ENCODE results near the gene CNOT6.

CNOT6 gene

GRCh38 chr5:180558232-180558631 lies 64.1 kb downstream of the CNOT6 start:
- TF ChIP-seq ZNF529 (tag by site-specific recombination; IDR thresholded peaks at IDR 0.05; ENCODE audit: insufficient replicate concordance) (no peak), ZNF174 (tag by site-specific recombination; IDR thresholded peaks at IDR 0.05) (no peak), ZNF175 (tag by site-specific recombination; IDR thresholded peaks at IDR 0.05) (no peak), ZNF140 (tag by site-specific recombination; IDR thresholded peaks at IDR 0.05) (no peak), ZNF114 (tag by site-specific recombination; IDR thresholded peaks at IDR 0.05) (no peak), ZNF768 (tag by site-specific recombination; IDR thresholded peaks at IDR 0.05) (no peak)
- POLR2A ChIA-PET = no interaction called here
- CTCF ChIA-PET = interaction anchor here (0.6 kb wide), 2 partner anchors 57 to 96 kb away, joined by 3 read pairs; no protein-coding TSS in a partner anchor
- Histone ChIP-seq H3K4me1 (ENCODE audit: control insufficient read depth, insufficient read depth, low read length) (no peaks in the 10 kb centered on the region), H3K4me3 (ENCODE audit: low read depth, low read length) (no peak overlapping the region), H3K27ac (ENCODE audit: extremely low read depth, low read depth, low read length) (no peak overlapping the region), H3K9me3 (ENCODE audit: control insufficient read depth, insufficient read depth, low read depth, low read length) (no peaks in the 10 kb centered on the region), H3K36me3 (ENCODE audit: control insufficient read depth in 2 of 2, insufficient read depth in 1 of 2, low read length in 2 of 2) (peaks cover 11 to 57% of the 10 kb centered on the region in 2 experiments; a peak in 2 of 3 replicates)

- TF ChIP-seq ATF2 (tag by site-specific recombination; IDR thresholded peaks at IDR 0.05; ENCODE audit: low read depth) (no peak), ZNF692 (tag by site-specific recombination; IDR thresholded peaks at IDR 0.05) (no peak), ZNF354C (tag by site-specific recombination; IDR thresholded peaks at IDR 0.05; ENCODE audit: borderline replicate concordance, low read depth) (no peak), YY1 (tag by site-specific recombination; IDR thresholded peaks at IDR 0.05) (no peak), AEBP2 (tag by site-specific recombination; IDR thresholded peaks at IDR 0.05; ENCODE audit: borderline replicate concordance) (no peak), MYNN (tag by site-specific recombination; IDR thresholded peaks at IDR 0.05; ENCODE audit: borderline replicate concordance) (no peak), SALL2 (tag by site-specific recombination; IDR thresholded peaks at IDR 0.05; ENCODE audit: borderline replicate concordance) (no peak), KLF8 (tag by site-specific recombination; IDR thresholded peaks at IDR 0.05) (no peak), REPIN1 (tag by site-specific recombination; IDR thresholded peaks at IDR 0.05; ENCODE audit: low read depth) (no peak), RBAK (tag by site-specific recombination; IDR thresholded peaks at IDR 0.05) (no peak), REST (tag by site-specific recombination; IDR thresholded peaks at IDR 0.05) (no peak)
- H3K4me1 ChIP-seq (ENCODE audit: control insufficient read depth, insufficient read depth, low read length) = no peaks in the 10 kb centered on the region
- H3K27ac ChIP-seq (ENCODE audit: extremely low read depth, low read depth, low read length) = no peak overlapping the region
- ChIA-PET CTCF (no interaction called here), POLR2A (no interaction called here)
- no peaks in the 10 kb centered on the region for H3K9me3 ChIP-seq (ENCODE audit: control insufficient read depth, insufficient read depth, low read depth, low read length)
- H3K4me3 ChIP-seq (ENCODE audit: low read depth, low read length) = no peak overlapping the region
- peaks cover 7 to 77% of the 10 kb centered on the region in 2 experiments for H3K36me3 ChIP-seq (ENCODE audit: control insufficient read depth in 2 of 2, insufficient read depth in 1 of 2, low read length in 2 of 2)
These were observed 69.8 kb downstream of the CNOT6 start for GRCh38 chr5:180563994-180564393.
